PFSK-1 (cell line): ENCODE data around the gene CTBP2.

ENCODE experiments used
- POLR2AphosphoS5 ChIP-seq: IDR thresholded peaks from 2 replicates; pipeline ENCODE4 v1.6.1; 2012; ENCODE audit warnings: low read depth, mild to moderate bottlenecking, control low read depth, low read length, moderate library complexity
- SIN3A ChIP-seq: IDR thresholded peaks from 2 replicates; pipeline ENCODE4 v1.6.1; 2012; ENCODE audit warnings: mild to moderate bottlenecking, low read length, moderate library complexity, borderline replicate concordance; ENCODE audit not compliant: insufficient read depth
- TAF1 ChIP-seq: IDR thresholded peaks from 2 replicates; pipeline ENCODE4 v1.6.1; 2012; ENCODE audit warnings: low read length, control low read depth, borderline replicate concordance; ENCODE audit not compliant: insufficient read depth
- TF ChIP-seq, protein P1 (sequence below), 2 experiments: IDR thresholded peaks; 2 replicates each; pipeline versions ENCODE4 v1.6.1 to v1.8.0; 2011 to 2012; ENCODE audit warnings: low read depth in 2 of 2, low read length in 2 of 2, control low read depth in 1 of 2, inconsistent platforms in 1 of 2, mild to moderate bottlenecking in 1 of 2, moderate library complexity in 1 of 2; ENCODE audit not compliant: insufficient read depth in 1 of 2

GRCh38 chr10:125007436-125007835, 152.9 kb downstream of the CTBP2 start:
- TF ChIP-seq TAF1 (no peak), POLR2AphosphoS5 (no peak), SIN3A (no peak)
- TF ChIP-seq, protein P1, sequence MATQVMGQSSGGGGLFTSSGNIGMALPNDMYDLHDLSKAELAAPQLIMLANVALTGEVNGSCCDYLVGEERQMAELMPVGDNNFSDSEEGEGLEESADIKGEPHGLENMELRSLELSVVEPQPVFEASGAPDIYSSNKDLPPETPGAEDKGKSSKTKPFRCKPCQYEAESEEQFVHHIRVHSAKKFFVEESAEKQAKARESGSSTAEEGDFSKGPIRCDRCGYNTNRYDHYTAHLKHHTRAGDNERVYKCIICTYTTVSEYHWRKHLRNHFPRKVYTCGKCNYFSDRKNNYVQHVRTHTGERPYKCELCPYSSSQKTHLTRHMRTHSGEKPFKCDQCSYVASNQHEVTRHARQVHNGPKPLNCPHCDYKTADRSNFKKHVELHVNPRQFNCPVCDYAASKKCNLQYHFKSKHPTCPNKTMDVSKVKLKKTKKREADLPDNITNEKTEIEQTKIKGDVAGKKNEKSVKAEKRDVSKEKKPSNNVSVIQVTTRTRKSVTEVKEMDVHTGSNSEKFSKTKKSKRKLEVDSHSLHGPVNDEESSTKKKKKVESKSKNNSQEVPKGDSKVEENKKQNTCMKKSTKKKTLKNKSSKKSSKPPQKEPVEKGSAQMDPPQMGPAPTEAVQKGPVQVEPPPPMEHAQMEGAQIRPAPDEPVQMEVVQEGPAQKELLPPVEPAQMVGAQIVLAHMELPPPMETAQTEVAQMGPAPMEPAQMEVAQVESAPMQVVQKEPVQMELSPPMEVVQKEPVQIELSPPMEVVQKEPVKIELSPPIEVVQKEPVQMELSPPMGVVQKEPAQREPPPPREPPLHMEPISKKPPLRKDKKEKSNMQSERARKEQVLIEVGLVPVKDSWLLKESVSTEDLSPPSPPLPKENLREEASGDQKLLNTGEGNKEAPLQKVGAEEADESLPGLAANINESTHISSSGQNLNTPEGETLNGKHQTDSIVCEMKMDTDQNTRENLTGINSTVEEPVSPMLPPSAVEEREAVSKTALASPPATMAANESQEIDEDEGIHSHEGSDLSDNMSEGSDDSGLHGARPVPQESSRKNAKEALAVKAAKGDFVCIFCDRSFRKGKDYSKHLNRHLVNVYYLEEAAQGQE (IDR thresholded peaks at IDR 0.05; ENCODE audit: insufficient read depth in 1 of 2, low read depth in 2 of 2, low read length in 2 of 2) = no peak
